ENCODE data around the gene FOSL1.

FOSL1 gene

DNA sequence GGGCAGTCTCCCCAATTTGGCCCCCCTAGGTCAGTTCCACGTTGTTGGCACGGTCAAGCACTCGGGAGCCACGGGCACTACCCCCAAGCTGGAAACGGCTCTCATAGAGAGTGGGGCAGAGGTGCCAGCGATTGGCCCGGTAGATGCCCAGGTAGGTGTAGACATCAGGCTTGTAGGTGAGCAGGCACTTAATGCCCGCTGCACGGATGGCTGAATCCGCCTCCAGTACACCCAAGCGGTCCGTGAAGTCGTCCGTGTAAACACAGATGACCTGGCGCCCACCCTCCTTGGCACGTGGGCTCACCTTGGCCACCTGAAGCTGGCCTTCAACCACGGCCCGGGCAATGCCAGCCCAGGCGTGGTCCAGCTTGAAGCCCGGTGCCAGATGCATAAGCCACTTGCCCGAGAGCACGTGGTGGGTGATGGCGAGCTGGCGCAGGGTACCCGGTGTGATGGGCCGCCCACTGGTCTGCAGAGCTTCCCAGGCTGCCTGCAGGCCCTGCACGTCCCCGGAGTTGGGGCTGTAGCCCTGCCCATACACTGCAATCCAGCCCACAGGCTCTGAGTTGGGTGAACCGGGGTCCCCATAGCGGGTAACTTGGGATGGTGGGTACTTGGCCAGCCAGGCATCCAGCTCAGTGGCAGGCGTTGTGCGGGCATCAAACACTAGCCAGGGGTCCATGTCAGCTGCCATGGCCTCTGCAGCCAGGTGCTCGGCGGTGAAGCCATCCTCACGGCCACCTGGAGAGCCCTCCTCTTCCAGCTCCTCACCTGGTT lies 17.4 kb upstream of the FOSL1 start:
- peak overlapping the region; percentile 93 for H3K4me3 Mint-ChIP-seq
- peaks cover 47% of the 10 kb centered on the region for H3K4me1 Mint-ChIP-seq
- no peak for DNase-seq
- CTCF ChIA-PET = interaction anchor here (0.9 to 1.4 kb wide), 5 partner anchors 11 to 33 kb away, joined by 3 to 5 read pairs (median 4); partner anchors contain the start of gene FIBP
- peaks cover 4% of the 10 kb centered on the region for H3K27me3 Mint-ChIP-seq
- H3K27ac Mint-ChIP-seq = peak overlapping the region; percentile 92
- H3K36me3 Mint-ChIP-seq = peaks cover 33% of the 10 kb centered on the region
- H3K9me3 Mint-ChIP-seq = no peaks in the 10 kb centered on the region

DNA sequence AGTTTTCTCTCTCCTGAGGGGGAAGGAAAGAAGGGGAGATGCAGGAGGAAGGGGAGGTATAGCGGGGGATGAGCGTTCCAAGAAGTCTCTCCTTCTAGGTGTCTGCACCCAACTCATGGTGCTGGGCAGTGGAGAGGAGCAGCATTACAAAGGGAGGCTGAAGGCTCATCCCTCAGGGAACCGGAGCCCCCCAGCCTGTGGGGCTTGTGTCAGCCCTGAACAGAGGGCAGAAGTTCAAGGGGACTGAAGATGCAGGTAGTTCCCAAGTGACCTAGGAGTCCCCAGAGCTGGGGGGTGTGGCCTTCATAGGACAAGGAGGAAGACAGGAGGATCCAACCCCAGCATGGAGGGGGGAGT lies 16.9 kb upstream of the FOSL1 start:
- peak overlapping the region; percentile 93 for H3K4me3 Mint-ChIP-seq
- no peak for DNase-seq
- CTCF ChIA-PET = interaction anchor here (0.6 to 1.0 kb wide), 2 partner anchors 11 to 66 kb away, joined by 3 read pairs; no protein-coding TSS in a partner anchor
- no peaks in the 10 kb centered on the region for H3K9me3 Mint-ChIP-seq
- H3K27ac Mint-ChIP-seq = peak overlapping the region; percentile 77
- H3K4me1 Mint-ChIP-seq = peaks cover 41% of the 10 kb centered on the region
- H3K36me3 Mint-ChIP-seq = peaks cover 27% of the 10 kb centered on the region
- H3K27me3 Mint-ChIP-seq = peaks cover 5% of the 10 kb centered on the region

- H3K4me3 Mint-ChIP-seq = peak overlapping the region; percentile 93
- H3K4me1 Mint-ChIP-seq = peaks cover 38% of the 10 kb centered on the region
- H3K27me3 Mint-ChIP-seq = peaks cover 12% of the 10 kb centered on the region
- no peaks in the 10 kb centered on the region for H3K9me3 Mint-ChIP-seq
- CTCF ChIA-PET = interaction anchor here (0.6 to 2.4 kb wide), 3 partner anchors 26 to 67 kb away, joined by 3 to 7 read pairs (median 3); partner anchors contain the start of gene CCDC85B
- H3K36me3 Mint-ChIP-seq = peaks cover 24% of the 10 kb centered on the region
- no peak for DNase-seq
- H3K27ac Mint-ChIP-seq = no peak overlapping the region
Observed at GRCh38 chr11:65916391-65916790, 16.2 kb upstream of the FOSL1 start.

GRCh38 chr11:65915821-65916251 lies 15.6 kb upstream of the FOSL1 start:
- CTCF ChIA-PET = interaction anchor here (0.9 to 2.4 kb wide), 3 partner anchors 26 to 31 kb away, joined by 3 to 7 read pairs (median 3); partner anchors contain the start of genes CCDC85B and FIBP
- no peak for DNase-seq
- no peak overlapping the region for H3K4me3 Mint-ChIP-seq
- H3K36me3 Mint-ChIP-seq = peaks cover 24% of the 10 kb centered on the region
- peaks cover 18% of the 10 kb centered on the region for H3K27me3 Mint-ChIP-seq
- H3K4me1 Mint-ChIP-seq = peaks cover 35% of the 10 kb centered on the region
- H3K9me3 Mint-ChIP-seq = no peaks in the 10 kb centered on the region
- no peak overlapping the region for H3K27ac Mint-ChIP-seq

DNA sequence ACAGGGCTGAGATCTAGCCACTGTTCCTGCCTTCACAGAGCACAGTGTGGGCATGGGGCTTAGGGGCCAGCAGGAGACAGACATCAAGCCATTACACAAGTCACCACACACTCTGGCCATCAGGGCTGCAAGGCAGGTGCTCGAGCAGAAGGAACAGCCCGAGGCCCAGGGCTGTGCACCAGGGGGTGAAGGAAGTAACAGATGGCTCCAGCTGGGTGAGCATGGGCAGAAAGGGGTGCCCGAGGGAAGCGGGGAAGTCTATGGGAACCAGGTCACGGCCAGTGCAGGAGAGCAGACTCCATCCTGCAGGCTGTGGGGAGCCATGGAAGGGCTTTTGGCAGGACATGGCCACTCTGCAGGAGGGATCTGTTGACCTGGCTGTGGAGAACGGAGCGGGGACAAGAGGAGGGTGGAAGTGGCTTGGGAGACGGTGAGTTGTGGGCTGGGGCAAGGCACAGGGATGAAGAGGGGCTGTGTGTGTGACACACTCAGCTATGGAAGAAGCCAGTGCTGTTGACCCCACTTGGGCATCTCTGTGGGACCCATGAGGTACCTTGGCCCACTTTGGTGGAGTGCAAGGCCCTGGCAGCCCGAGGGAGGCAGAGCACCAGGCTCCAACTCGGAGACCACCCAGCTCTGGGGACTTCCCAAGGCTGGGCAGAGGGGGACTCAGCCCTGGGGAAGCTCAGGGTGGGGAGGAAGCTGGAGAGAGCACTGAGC lies 15.1 kb upstream of the FOSL1 start:
- Mint-ChIP-seq H3K27me3 (peaks cover 23% of the 10 kb centered on the region), H3K36me3 (peaks cover 22% of the 10 kb centered on the region), H3K4me3 (no peak overlapping the region), H3K9me3 (no peaks in the 10 kb centered on the region), H3K27ac (no peak overlapping the region), H3K4me1 (peaks cover 31% of the 10 kb centered on the region)
- no peak for DNase-seq
- CTCF ChIA-PET = interaction anchor here (0.9 to 2.4 kb wide), 3 partner anchors 25 to 30 kb away, joined by 3 to 7 read pairs (median 3); partner anchors contain the start of genes CCDC85B and FIBP

GRCh38 chr11:65912845-65913244 lies 12.7 kb upstream of the FOSL1 start:
- no peak overlapping the region for H3K4me3 Mint-ChIP-seq
- CTCF ChIA-PET = interaction anchor here (1.4 to 1.7 kb wide), 2 partner anchors 24 to 28 kb away, joined by 6 to 11 read pairs; partner anchors contain the start of gene FIBP
- DNase-seq = no peak
- H3K9me3 Mint-ChIP-seq = no peaks in the 10 kb centered on the region
- H3K27ac Mint-ChIP-seq = no peak overlapping the region
- peaks cover 35% of the 10 kb centered on the region for H3K27me3 Mint-ChIP-seq
- H3K36me3 Mint-ChIP-seq = peaks cover 16% of the 10 kb centered on the region
- H3K4me1 Mint-ChIP-seq = peaks cover 29% of the 10 kb centered on the region

GRCh38 chr11:65911682-65912568 lies 11.7 kb upstream of the FOSL1 start:
- peaks cover 12% of the 10 kb centered on the region for H3K36me3 Mint-ChIP-seq
- peaks cover 25% of the 10 kb centered on the region for H3K4me1 Mint-ChIP-seq
- DNase-seq = no peak
- no peak overlapping the region for H3K4me3 Mint-ChIP-seq
- H3K27ac Mint-ChIP-seq = no peak overlapping the region
- no peaks in the 10 kb centered on the region for H3K9me3 Mint-ChIP-seq
- CTCF ChIA-PET = interaction anchor here (0.7 to 1.7 kb wide), 6 partner anchors 11 to 60 kb away, joined by 3 to 11 read pairs (median 4); partner anchors contain the start of gene FIBP
- peaks cover 44% of the 10 kb centered on the region for H3K27me3 Mint-ChIP-seq

- DNase-seq = no peak
- CTCF ChIA-PET = interaction anchor here (1.5 to 2.5 kb wide), 2 partner anchors 9 to 23 kb away, joined by 7 to 10 read pairs; no protein-coding TSS in a partner anchor
- Mint-ChIP-seq H3K4me3 (peak overlapping the region; percentile 29), H3K9me3 (no peaks in the 10 kb centered on the region), H3K27me3 (peaks cover 71% of the 10 kb centered on the region), H3K4me1 (peaks cover 7% of the 10 kb centered on the region), H3K36me3 (no peaks in the 10 kb centered on the region), H3K27ac (no peak overlapping the region)
Observed at GRCh38 chr11:65907878-65908277, 7.7 kb upstream of the FOSL1 start.

- DNase-seq = no peak
- Mint-ChIP-seq H3K27me3 (peaks cover 75% of the 10 kb centered on the region), H3K4me1 (peaks cover 15% of the 10 kb centered on the region), H3K4me3 (no peak overlapping the region), H3K36me3 (no peaks in the 10 kb centered on the region), H3K9me3 (no peaks in the 10 kb centered on the region), H3K27ac (no peak overlapping the region)
- CTCF ChIA-PET = interaction anchor here (1.4 to 2.7 kb wide), 4 partner anchors 8 to 22 kb away, joined by 3 to 14 read pairs (median 5); no protein-coding TSS in a partner anchor
Observed at GRCh38 chr11:65906602-65907001, 6.4 kb upstream of the FOSL1 start.

DNA sequence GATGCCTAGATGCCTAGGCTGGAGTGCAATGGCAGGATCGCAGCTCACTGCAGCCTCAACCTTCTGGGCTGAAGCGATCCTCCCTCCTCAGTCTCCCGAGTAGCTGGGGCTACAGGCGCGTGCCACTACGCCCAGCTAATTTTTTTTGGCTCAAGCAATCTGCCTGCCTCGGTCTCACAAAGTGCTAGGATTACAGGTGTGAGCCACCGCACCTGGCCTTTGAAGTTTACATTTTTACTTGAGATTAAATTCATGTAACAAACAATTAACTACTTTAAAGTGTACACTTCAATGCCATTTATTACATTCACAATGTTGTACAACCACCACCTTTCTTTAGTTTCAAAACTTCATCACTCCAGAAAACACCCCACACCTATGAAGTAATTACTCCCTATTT lies 3.5 kb upstream of the FOSL1 start:
- Mint-ChIP-seq H3K27ac (no peak overlapping the region), H3K36me3 (no peaks in the 10 kb centered on the region), H3K27me3 (peaks cover 70% of the 10 kb centered on the region), H3K4me1 (peaks cover 22% of the 10 kb centered on the region), H3K9me3 (no peaks in the 10 kb centered on the region), H3K4me3 (no peak overlapping the region)
- CTCF ChIA-PET = interaction anchor here (0.6 to 1.2 kb wide), 2 partner anchors 19 to 135 kb away, joined by 3 to 4 read pairs; no protein-coding TSS in a partner anchor
- DNase-seq = no peak

DNA sequence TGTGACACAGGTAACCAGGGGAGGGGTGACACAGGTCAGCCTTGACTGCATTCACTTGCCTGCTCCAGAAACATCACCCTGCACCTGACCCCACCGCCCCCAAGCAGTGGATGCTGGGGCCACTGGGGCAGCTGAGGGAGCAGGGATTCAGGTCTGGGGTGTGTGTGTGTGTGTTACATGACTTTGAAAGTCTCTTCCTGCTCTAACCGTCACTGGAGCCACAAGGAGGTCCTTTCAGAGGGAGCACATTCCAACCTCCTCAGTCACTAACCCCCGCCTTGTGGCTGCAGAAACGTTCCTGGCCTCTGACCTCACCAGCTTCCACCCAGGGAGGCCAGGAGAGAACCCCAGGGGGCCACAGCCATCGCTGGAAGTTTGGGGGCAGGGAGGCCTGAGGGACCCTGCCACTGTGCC lies 2.9 kb upstream of the FOSL1 start:
- peaks cover 24% of the 10 kb centered on the region for H3K4me1 Mint-ChIP-seq
- no peak for DNase-seq
- no peak overlapping the region for H3K27ac Mint-ChIP-seq
- no peaks in the 10 kb centered on the region for H3K36me3 Mint-ChIP-seq
- CTCF ChIA-PET = interaction anchor here (1.8 to 10.5 kb wide), 2 partner anchors 15 to 85 kb away, joined by 4 to 142 read pairs; partner anchors contain the start of genes CCDC85B and FIBP
- H3K27me3 Mint-ChIP-seq = peaks cover 71% of the 10 kb centered on the region
- no peaks in the 10 kb centered on the region for H3K9me3 Mint-ChIP-seq
- no peak overlapping the region for H3K4me3 Mint-ChIP-seq

DNA sequence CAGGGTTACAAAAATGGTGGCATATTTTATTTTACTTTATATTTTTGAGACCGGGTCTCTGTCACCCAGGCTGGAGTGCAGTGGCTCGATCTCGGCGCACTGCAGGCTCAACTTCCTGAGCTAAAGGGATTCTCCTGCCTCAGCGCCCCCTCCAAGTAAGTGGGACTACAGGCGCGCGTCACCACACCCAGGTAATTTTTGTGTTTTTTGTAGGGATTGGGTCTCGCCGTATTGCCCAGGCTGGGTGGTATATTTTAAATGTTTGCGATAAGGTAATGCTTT lies 652 bp upstream of the FOSL1 start:
- H3K27me3 Mint-ChIP-seq = peaks cover 54% of the 10 kb centered on the region
- peak overlapping the region; percentile 62 for H3K4me3 Mint-ChIP-seq
- H3K27ac Mint-ChIP-seq = no peak overlapping the region
- CTCF ChIA-PET = interaction anchor here (1.5 to 10.5 kb wide), 4 partner anchors 11 to 41 kb away, joined by 4 to 142 read pairs (median 4); partner anchors contain the start of genes CCDC85B, FIBP and MUS81
- peaks cover 36% of the 10 kb centered on the region for H3K4me1 Mint-ChIP-seq
- H3K9me3 Mint-ChIP-seq = no peaks in the 10 kb centered on the region
- no peaks in the 10 kb centered on the region for H3K36me3 Mint-ChIP-seq
- DNase-seq = no peak

GRCh38 chr11:65899356-65900124 lies 648 bp downstream of the FOSL1 start:
- peak; percentile 73 for DNase-seq
- H3K27me3 Mint-ChIP-seq = peaks cover 46% of the 10 kb centered on the region
- peaks cover 44% of the 10 kb centered on the region for H3K4me1 Mint-ChIP-seq
- H3K27ac Mint-ChIP-seq = no peak overlapping the region
- CTCF ChIA-PET = interaction anchor here (0.6 to 10.5 kb wide), 3 partner anchors 12 to 301 kb away, joined by 4 to 142 read pairs (median 5); partner anchors contain the start of genes CCDC85B, FIBP and MUS81
- peak overlapping the region; percentile 69 for H3K4me3 Mint-ChIP-seq
- no peaks in the 10 kb centered on the region for H3K36me3 Mint-ChIP-seq
- no peaks in the 10 kb centered on the region for H3K9me3 Mint-ChIP-seq

Data from activated naive CD4-positive, alpha-beta T cell treated with anti-CD3 and anti-CD28 coated beads, Interleukin-2, amount 10 ng/mL, durations not matched to agents 7 days and 5 days (primary cell).